ENCODE results near the gene EIF4B. TPM values are rescaled to one million over a fixed set of nuclear protein-coding genes. Genes with fewer than 3 reads are reported as not detected.

The EIF4B gene
- total and polyA plus RNA-seq, 2 of the 8 experiments (the other 6 are each of a cell fraction or from before 2014, with no cell fraction given), result 269 to 816 TPM

DNA sequence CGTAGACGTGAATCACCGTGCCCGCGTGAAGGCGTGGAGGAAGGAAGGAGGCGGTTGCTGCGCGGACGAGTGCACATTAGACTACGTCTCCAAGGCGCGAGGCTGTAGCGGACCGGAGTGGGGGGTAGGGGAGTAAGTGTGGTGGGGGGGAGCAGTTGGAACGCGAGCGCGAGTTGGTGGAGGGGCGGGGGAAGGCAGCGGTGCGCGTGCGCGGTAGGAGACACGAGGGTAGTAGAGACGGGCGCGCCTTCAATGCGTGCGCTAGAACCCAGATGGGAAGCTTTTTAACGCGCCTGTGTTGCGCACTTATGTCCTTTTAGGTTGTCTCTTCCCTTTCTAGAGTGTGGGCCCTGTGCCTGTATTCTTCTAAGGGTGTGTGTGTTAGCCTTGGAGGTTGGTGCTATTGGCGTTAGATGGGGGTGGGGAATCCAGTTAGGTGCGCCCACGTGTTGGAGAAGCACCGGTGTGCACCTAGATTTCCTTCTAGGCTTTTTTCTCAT lies 604 bp downstream of the EIF4B start (continued):
- TF ChIP-seq, protein P1, sequence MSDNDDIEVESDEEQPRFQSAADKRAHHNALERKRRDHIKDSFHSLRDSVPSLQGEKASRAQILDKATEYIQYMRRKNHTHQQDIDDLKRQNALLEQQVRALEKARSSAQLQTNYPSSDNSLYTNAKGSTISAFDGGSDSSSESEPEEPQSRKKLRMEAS (IDR thresholded peaks at IDR 0.05), result peak; percentile 78
- TF ChIP-seq YY1 (IDR thresholded peaks at IDR 0.05; ENCODE audit: low read depth, low read length), result no peak
